ENCODE data around the gene MEOX1.
A peak's percentile ranks its signal among the peaks of the same experiment; 100 is the strongest.

DNA sequence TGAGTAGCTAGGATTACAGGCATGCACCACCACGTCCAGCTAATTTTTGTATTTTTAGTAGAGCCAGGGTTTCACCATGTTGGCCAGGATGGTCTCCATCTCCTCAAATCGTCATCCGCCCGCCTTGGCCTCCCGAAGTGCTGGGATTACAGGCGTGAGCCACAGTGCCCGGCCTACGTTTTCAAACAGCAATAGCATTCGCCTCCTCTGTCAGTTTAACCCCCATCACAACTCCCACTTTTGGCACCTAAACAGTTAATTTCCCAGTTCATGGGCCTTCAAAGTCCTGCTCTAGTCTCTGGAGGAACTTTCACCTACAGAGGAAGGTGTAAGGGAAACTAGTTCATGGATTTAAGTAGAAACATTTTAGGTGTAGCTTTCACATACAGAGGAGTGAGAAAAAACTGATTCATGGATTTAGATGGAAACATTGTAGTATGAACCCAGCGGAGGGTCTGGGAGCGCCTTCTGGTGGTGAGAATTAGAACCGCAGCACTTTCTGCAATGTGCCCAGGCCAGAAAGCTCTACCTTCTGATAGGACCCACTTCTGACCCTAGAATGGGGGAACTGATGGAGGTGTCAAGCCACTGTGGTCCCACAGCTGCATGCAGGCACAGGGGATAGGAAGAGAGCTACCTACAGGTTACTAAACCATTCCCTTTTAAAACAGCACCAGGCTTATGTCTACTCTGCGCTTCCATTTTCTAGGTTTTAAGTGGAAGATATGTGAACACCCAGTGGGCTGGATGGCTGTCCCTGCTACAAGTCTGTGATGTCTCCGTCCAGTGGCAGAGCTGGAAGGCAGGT, 12.0 kb upstream of the MEOX1 start:
- TF ChIP-seq, protein P1, sequence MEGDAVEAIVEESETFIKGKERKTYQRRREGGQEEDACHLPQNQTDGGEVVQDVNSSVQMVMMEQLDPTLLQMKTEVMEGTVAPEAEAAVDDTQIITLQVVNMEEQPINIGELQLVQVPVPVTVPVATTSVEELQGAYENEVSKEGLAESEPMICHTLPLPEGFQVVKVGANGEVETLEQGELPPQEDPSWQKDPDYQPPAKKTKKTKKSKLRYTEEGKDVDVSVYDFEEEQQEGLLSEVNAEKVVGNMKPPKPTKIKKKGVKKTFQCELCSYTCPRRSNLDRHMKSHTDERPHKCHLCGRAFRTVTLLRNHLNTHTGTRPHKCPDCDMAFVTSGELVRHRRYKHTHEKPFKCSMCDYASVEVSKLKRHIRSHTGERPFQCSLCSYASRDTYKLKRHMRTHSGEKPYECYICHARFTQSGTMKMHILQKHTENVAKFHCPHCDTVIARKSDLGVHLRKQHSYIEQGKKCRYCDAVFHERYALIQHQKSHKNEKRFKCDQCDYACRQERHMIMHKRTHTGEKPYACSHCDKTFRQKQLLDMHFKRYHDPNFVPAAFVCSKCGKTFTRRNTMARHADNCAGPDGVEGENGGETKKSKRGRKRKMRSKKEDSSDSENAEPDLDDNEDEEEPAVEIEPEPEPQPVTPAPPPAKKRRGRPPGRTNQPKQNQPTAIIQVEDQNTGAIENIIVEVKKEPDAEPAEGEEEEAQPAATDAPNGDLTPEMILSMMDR (IDR thresholded peaks at IDR 0.05): peak; percentile 92 to 94
- no peak for TF ChIP-seq POLR2A (IDR thresholded peaks at IDR 0.05)

All from suprapubic skin (tissue), 3 donors.